GM12891 (cell line): Measurements from ENCODE around the gene IL1RAPL1.

ENCODE experiments used
- POLR2A ChIP-seq: IDR thresholded peaks from 2 replicates; pipeline ENCODE4 v1.6.1; 2011; ENCODE audit warnings: low read depth, low read length, control low read depth
- POLR2AphosphoS5 ChIP-seq: IDR thresholded peaks from 2 replicates; pipeline ENCODE4 v1.6.1; 2011; ENCODE audit warnings: low read depth, low read length, control low read depth
- POU2F2 ChIP-seq: IDR thresholded peaks from 2 replicates; pipeline ENCODE4 v1.6.1; 2011; ENCODE audit warnings: low read depth, mild to moderate bottlenecking, control low read depth, low read length, moderate library complexity
- TAF1 ChIP-seq: IDR thresholded peaks from 2 replicates; pipeline ENCODE4 v1.6.1; 2011; ENCODE audit warnings: low read depth, low read length, control low read depth

DNA sequence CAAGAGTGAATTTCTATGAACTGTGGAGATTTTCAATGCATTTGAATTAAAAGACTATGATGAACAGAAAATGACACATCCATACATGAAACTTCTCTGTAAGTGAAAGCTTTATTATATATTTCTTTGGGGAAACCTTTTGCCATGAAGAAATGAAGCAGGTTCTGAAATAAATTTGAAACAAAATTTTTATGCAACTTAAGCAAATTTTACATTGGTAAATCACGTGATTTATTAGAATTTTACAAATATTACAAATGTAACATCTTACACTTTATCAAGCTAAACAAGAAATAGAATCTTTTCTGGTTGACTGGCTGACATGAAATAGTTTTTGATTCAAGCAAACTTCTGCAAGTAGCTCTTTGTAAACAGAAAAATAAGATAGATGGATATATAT lies 131.2 kb downstream of the IL1RAPL1 start:
- no peak for TF ChIP-seq TAF1
- TF ChIP-seq POLR2A = no peak
- TF ChIP-seq POLR2AphosphoS5 = no peak
- no peak for TF ChIP-seq POU2F2
